Gastrocnemius medialis (tissue), 4 donors: ENCODE results near the gene COG7. TPM values are rescaled to one million over a fixed set of nuclear protein-coding genes. Genes with fewer than 3 reads are reported as not detected.

Experiments used
- ATAC-seq, 2 donors: fragments of 150-250 bp; one replicate each; pipeline ENCODE4 v1.9.1; 2016
- DNase-seq, 2 donors: peaks; one replicate each; pipeline ENCODE4 v3.0.0-alpha.2; 2019
- H3K27ac ChIP-seq, 4 donors: fragments of 200-600 bp; sonication (generic); 1 replicate in 1 of 4; 2 replicates in 3 of 4; pipeline ENCODE4 v1.5.1; 2016 to 2018; ENCODE audit warnings: mild to moderate bottlenecking in 2 of 4, moderate library complexity in 1 of 4
- H3K27me3 ChIP-seq, 3 donors: fragments of 200-600 bp; sonication (generic) in 2 of 3; 1 replicate in 1 of 3; 2 replicates in 2 of 3; pipeline versions ENCODE4 v1.5.1 to v1.6.0; 2016 to 2019; ENCODE audit warnings: mild to moderate bottlenecking in 1 of 3, moderate library complexity in 1 of 3
- H3K36me3 ChIP-seq, 2 donors: fragments of 200-600 bp; sonication (generic) in 1 of 2; one replicate each; pipeline ENCODE4 v1.5.1; 2017 to 2018
- H3K4me1 ChIP-seq, 2 donors: fragments of 200-600 bp; sonication (generic) in 1 of 2; one replicate each; pipeline ENCODE4 v1.5.1; 2016 to 2017; ENCODE audit warnings: mild to moderate bottlenecking in 2 of 2
- H3K4me3 ChIP-seq, 4 donors: fragments of 200-600 bp; sonication (generic) in 3 of 4; 1 replicate in 1 of 4; 2 replicates in 3 of 4; pipeline ENCODE4 v1.5.1; 2016 to 2019; ENCODE audit warnings: mild to moderate bottlenecking in 2 of 4
- H3K9me3 ChIP-seq, 3 donors: fragments of 200-600 bp; sonication (generic) in 2 of 3; 1 replicate in 1 of 3; 2 replicates in 2 of 3; pipeline ENCODE4 v1.5.1; 2016 to 2019
- POLR2A ChIP-seq, 2 donors: fragments of 450-650 bp; IDR thresholded peaks; one replicate each; pipeline ENCODE4 v1.6.1; 2017; ENCODE audit warnings: antibody characterized with exemption in 2 of 2, mild to moderate bottlenecking in 2 of 2, moderate library complexity in 2 of 2
- in situ Hi-C, 4 donors: fragments of 200-750 bp; cut with MboI; loops; one replicate each; pipeline versions ENCODE4 v1.15.0 to v1.8.0; 2017; ENCODE audit warnings: low sequenced_read_pairs in 4 of 4
- intact Hi-C: fragments of 100-400 bp; cut with DNase I; formaldehyde crosslinking; loops from one replicate; pipeline ENCODE4 v1.15.1; 2023; ENCODE audit warnings: low total_unique reads
- total RNA-seq, 4 donors: library from RNA; depleted of rRNA; stranded (reverse); fragments of >200 nt; gene quantifications; one replicate each; pipeline versions ENCODE4 v1.1.0 to v1.2.3, GENCODE V29; 2016
- TF ChIP-seq, protein P1 (sequence below), 5 experiments: fragments of 450-650 bp in 3 of 5; fragments of 200-600 bp in 2 of 5; sonication (generic) in 2 of 5; IDR thresholded peaks in 4 of 5; conservative IDR thresholded peaks in 1 of 5; 1 replicate in 4 of 5; 2 replicates in 1 of 5; pipeline ENCODE4 v1.5.1; 2016 to 2019; ENCODE audit warnings: antibody characterized with exemption in 5 of 5, mild to moderate bottlenecking in 3 of 5, moderate library complexity in 3 of 5

Gene COG7
- total RNA-seq, 4 donors from 2014 or later = 6.6 to 12.9 (median 7.1) TPM

DNA sequence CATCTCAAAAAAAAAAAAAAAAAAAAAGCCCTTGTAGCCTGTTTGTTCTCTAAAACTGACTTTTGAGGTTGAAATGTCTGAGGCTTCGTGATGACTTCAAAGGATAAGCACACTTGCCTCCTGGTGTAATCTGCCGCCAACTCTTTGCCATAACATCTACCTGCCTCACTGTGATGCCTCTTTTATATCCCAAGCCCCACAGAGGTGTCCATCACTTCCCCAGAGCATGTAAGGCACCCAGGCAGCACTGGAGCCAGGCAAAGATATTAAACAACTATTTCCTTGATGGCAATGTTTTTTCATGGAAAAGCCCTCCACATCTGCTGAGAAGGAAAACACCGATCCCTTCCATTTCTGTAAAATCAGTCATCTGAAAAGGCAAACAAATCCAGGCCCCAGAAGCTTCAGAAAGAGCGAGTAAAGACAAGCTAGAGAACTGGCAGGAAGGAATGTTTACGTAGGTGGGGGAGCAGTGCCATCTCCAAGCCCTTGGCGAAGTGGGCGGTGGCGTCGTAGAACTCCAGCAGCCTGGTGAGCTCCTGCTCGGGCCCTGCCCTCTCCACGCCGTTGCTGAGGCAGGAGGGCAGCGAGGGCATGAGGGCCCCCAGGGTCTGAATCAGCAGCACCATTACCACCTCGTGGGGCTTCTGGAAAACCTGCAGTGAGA, 28.6 kb downstream of the COG7 start:
- no peaks in the 10 kb centered on the region for H3K9me3 ChIP-seq
- peaks cover 0 to 8% of the 10 kb centered on the region in 2 donors for H3K36me3 ChIP-seq
- intact Hi-C loops (no loop called here), in situ Hi-C loops (no loop called here)
- H3K4me1 ChIP-seq = peaks cover 4 to 12% of the 10 kb centered on the region in 2 donors
- TF ChIP-seq POLR2A (IDR thresholded peaks at IDR 0.05) = no peak
- TF ChIP-seq, protein P1, sequence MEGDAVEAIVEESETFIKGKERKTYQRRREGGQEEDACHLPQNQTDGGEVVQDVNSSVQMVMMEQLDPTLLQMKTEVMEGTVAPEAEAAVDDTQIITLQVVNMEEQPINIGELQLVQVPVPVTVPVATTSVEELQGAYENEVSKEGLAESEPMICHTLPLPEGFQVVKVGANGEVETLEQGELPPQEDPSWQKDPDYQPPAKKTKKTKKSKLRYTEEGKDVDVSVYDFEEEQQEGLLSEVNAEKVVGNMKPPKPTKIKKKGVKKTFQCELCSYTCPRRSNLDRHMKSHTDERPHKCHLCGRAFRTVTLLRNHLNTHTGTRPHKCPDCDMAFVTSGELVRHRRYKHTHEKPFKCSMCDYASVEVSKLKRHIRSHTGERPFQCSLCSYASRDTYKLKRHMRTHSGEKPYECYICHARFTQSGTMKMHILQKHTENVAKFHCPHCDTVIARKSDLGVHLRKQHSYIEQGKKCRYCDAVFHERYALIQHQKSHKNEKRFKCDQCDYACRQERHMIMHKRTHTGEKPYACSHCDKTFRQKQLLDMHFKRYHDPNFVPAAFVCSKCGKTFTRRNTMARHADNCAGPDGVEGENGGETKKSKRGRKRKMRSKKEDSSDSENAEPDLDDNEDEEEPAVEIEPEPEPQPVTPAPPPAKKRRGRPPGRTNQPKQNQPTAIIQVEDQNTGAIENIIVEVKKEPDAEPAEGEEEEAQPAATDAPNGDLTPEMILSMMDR (IDR thresholded peaks at IDR 0.05 in 4 of 5, conservative IDR thresholded peaks at IDR 0.05 in 1 of 5) = no peak
- ATAC-seq (no peak), DNase-seq (no peak)
- H3K27ac ChIP-seq = peak overlapping the region; percentile 69 to 86 (median 77)
- H3K27me3 ChIP-seq = no peaks in the 10 kb centered on the region
- no peak overlapping the region for H3K4me3 ChIP-seq

- Histone ChIP-seq H3K36me3 (peaks cover 0 to 3% of the 10 kb centered on the region in 2 donors), H3K27me3 (no peaks in the 10 kb centered on the region), H3K4me1 (peaks cover 4 to 12% of the 10 kb centered on the region in 2 donors), H3K27ac (peak overlapping the region; percentile 69 to 86 (median 77)), H3K4me3 (no peak overlapping the region), H3K9me3 (no peaks in the 10 kb centered on the region)
- peak; percentile 18 to 57 for TF ChIP-seq POLR2A (IDR thresholded peaks at IDR 0.05)
- TF ChIP-seq, protein P1 (IDR thresholded peaks at IDR 0.05 in 4 of 5, conservative IDR thresholded peaks at IDR 0.05 in 1 of 5) = no peak
- intact Hi-C loops (no loop called here), in situ Hi-C loops (no loop called here)
- DNase-seq (peak; percentile 59 to 67), ATAC-seq (peak; percentile 96 to 98)
Observed at GRCh38 chr16:23423496-23424049, 29.4 kb downstream of the COG7 start.

- Histone ChIP-seq H3K4me1 (peaks cover 8 to 16% of the 10 kb centered on the region in 2 donors), H3K4me3 (no peak overlapping the region), H3K27ac (no peak overlapping the region), H3K36me3 (peaks cover 0 to 18% of the 10 kb centered on the region in 2 donors), H3K9me3 (no peaks in the 10 kb centered on the region), H3K27me3 (no peaks in the 10 kb centered on the region)
- DNase-seq = no peak
- TF ChIP-seq, protein P1 (IDR thresholded peaks at IDR 0.05 in 4 of 5, conservative IDR thresholded peaks at IDR 0.05 in 1 of 5) = no peak
- TF ChIP-seq POLR2A (IDR thresholded peaks at IDR 0.05) = no peak
- intact Hi-C loops (no loop called here), in situ Hi-C loops (no loop called here)
- no peak for ATAC-seq
Observed at GRCh38 chr16:23420011-23420410, 33.0 kb downstream of the COG7 start.

GRCh38 chr16:23416816-23417215, 36.2 kb downstream of the COG7 start:
- Histone ChIP-seq H3K27me3 (no peaks in the 10 kb centered on the region), H3K4me1 (peaks cover 14 to 15% of the 10 kb centered on the region in 2 donors), H3K4me3 (no peak overlapping the region), H3K36me3 (peaks cover 0 to 33% of the 10 kb centered on the region in 2 donors), H3K9me3 (no peaks in the 10 kb centered on the region), H3K27ac (no peak overlapping the region)
- ATAC-seq = no peak
- no peak for DNase-seq
- TF ChIP-seq, protein P1 (IDR thresholded peaks at IDR 0.05 in 4 of 5, conservative IDR thresholded peaks at IDR 0.05 in 1 of 5) = no peak
- TF ChIP-seq POLR2A (IDR thresholded peaks at IDR 0.05) = no peak
- intact Hi-C loops = no loop called here
- in situ Hi-C loops = no loop called here
